Nephron (organoid): ENCODE results near the gene FAM180A.

ENCODE experiments used
- H3K27ac Mint-ChIP-seq, 3 experiments: 2 replicates each; pipeline ENCODE4 v1.8.0; 2020; ENCODE audit warnings: mixed read lengths in 3 of 3, mild to moderate bottlenecking in 2 of 3, moderate library complexity in 1 of 3
- H3K27me3 Mint-ChIP-seq: 2 replicates; pipeline ENCODE4 v1.8.0; 2021; ENCODE audit warnings: low read depth, mild to moderate bottlenecking, moderate library complexity, mixed read lengths
- H3K36me3 Mint-ChIP-seq: 2 replicates; pipeline ENCODE4 v1.8.0; 2020; ENCODE audit warnings: low read depth, mixed read lengths
- H3K4me1 Mint-ChIP-seq: 2 replicates; pipeline ENCODE4 v1.8.0; 2020; ENCODE audit warnings: mixed read lengths
- H3K4me3 Mint-ChIP-seq, 3 experiments: 2 replicates each; pipeline ENCODE4 v1.8.0; 2020; ENCODE audit warnings: mild to moderate bottlenecking in 3 of 3, mixed read lengths in 3 of 3, moderate library complexity in 2 of 3
- H3K9me3 Mint-ChIP-seq: 2 replicates; pipeline ENCODE4 v1.8.0; 2020; ENCODE audit warnings: mixed read lengths
- TF ChIP-seq, protein P1 (sequence below), 3 experiments: fragments of 200-600 bp; sonication (generic); IDR thresholded peaks; one replicate each; pipeline ENCODE4 v1.5.0; 2021; ENCODE audit warnings: antibody characterized with exemption in 3 of 3; ENCODE audit not compliant: unreplicated experiment in 3 of 3

Gene FAM180A

GRCh38 chr7:135761751-135762488 lies 13.3 kb upstream of the FAM180A start:
- Mint-ChIP-seq H3K4me3 (no peak overlapping the region), H3K27ac (no peak overlapping the region), H3K9me3 (peaks cover 6% of the 10 kb centered on the region), H3K4me1 (peaks cover 5% of the 10 kb centered on the region), H3K36me3 (no peaks in the 10 kb centered on the region), H3K27me3 (peaks cover 12% of the 10 kb centered on the region)
- TF ChIP-seq, protein P1, sequence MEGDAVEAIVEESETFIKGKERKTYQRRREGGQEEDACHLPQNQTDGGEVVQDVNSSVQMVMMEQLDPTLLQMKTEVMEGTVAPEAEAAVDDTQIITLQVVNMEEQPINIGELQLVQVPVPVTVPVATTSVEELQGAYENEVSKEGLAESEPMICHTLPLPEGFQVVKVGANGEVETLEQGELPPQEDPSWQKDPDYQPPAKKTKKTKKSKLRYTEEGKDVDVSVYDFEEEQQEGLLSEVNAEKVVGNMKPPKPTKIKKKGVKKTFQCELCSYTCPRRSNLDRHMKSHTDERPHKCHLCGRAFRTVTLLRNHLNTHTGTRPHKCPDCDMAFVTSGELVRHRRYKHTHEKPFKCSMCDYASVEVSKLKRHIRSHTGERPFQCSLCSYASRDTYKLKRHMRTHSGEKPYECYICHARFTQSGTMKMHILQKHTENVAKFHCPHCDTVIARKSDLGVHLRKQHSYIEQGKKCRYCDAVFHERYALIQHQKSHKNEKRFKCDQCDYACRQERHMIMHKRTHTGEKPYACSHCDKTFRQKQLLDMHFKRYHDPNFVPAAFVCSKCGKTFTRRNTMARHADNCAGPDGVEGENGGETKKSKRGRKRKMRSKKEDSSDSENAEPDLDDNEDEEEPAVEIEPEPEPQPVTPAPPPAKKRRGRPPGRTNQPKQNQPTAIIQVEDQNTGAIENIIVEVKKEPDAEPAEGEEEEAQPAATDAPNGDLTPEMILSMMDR (IDR thresholded peaks at IDR 0.05; ENCODE audit: unreplicated experiment in 3 of 3) = no peak

GRCh38 chr7:135759532-135759931 lies 10.9 kb upstream of the FAM180A start:
- Mint-ChIP-seq H3K27me3 (peaks cover 20% of the 10 kb centered on the region), H3K36me3 (no peaks in the 10 kb centered on the region), H3K4me3 (no peak overlapping the region), H3K27ac (no peak overlapping the region), H3K4me1 (peaks cover 5% of the 10 kb centered on the region), H3K9me3 (peaks cover 6% of the 10 kb centered on the region)
- TF ChIP-seq, protein P1 (IDR thresholded peaks at IDR 0.05; ENCODE audit: unreplicated experiment in 3 of 3) = no peak

DNA sequence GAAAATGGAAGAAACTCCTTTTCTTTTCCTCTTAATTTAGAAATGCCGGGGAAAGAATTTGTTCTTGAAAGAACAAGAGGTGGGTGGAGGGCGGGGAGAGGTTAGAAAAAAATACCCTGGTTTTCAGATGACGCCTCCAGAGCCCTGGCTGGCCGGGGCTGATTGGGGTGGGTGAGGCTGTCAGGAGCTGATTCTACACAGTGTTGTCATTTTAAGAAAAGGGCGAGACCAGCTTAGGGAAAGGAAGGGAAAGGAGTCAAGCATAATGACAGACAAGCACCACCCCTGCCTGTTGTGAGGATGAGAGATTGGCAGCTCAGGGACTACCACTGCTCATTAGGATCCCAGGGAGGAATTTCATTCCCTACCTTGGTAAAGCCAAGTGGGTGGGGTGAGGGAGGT lies 9.9 kb upstream of the FAM180A start:
- H3K4me3 Mint-ChIP-seq = no peak overlapping the region
- H3K9me3 Mint-ChIP-seq = peaks cover 6% of the 10 kb centered on the region
- H3K27me3 Mint-ChIP-seq = peaks cover 27% of the 10 kb centered on the region
- peak overlapping the region in 1 of 3 experiments; percentile 42 for H3K27ac Mint-ChIP-seq
- no peaks in the 10 kb centered on the region for H3K36me3 Mint-ChIP-seq
- TF ChIP-seq, protein P1 (IDR thresholded peaks at IDR 0.05; ENCODE audit: unreplicated experiment in 3 of 3) = no peak
- H3K4me1 Mint-ChIP-seq = peaks cover 5% of the 10 kb centered on the region

GRCh38 chr7:135757719-135758411 lies 9.3 kb upstream of the FAM180A start:
- H3K27ac Mint-ChIP-seq = peak overlapping the region in 2 of 3 experiments; percentile 42 to 81
- no peak overlapping the region for H3K4me3 Mint-ChIP-seq
- TF ChIP-seq, protein P1 (IDR thresholded peaks at IDR 0.05; ENCODE audit: unreplicated experiment in 3 of 3) = no peak
- no peaks in the 10 kb centered on the region for H3K36me3 Mint-ChIP-seq
- H3K4me1 Mint-ChIP-seq = peaks cover 5% of the 10 kb centered on the region
- H3K27me3 Mint-ChIP-seq = peaks cover 27% of the 10 kb centered on the region
- peaks cover 6% of the 10 kb centered on the region for H3K9me3 Mint-ChIP-seq

DNA sequence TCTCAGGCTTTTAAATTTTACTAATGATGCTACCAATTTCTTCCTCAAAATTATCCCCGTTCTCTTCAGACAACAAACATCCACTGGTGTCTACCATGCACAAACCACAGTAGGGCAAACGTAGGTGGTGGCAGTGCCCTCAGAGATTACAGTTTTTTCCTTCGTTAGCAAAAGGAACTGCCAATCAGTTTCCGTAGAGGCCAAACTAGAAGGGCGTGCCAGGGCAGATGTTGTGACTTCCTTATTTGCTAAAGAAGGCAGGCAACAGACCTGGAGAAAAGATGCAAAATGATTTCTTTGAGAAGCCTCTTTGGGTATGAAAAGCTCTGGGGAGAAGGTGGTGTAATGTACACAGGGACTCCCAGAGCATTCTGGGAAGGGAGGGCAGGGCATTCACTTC lies 7.6 kb upstream of the FAM180A start:
- H3K4me3 Mint-ChIP-seq = no peak overlapping the region
- H3K27me3 Mint-ChIP-seq = peaks cover 27% of the 10 kb centered on the region
- H3K27ac Mint-ChIP-seq = no peak overlapping the region
- peaks cover 5% of the 10 kb centered on the region for H3K4me1 Mint-ChIP-seq
- TF ChIP-seq, protein P1 (IDR thresholded peaks at IDR 0.05; ENCODE audit: unreplicated experiment in 3 of 3) = no peak
- no peaks in the 10 kb centered on the region for H3K36me3 Mint-ChIP-seq
- H3K9me3 Mint-ChIP-seq = peaks cover 6% of the 10 kb centered on the region
